GM18505 (cell line): Measurements from ENCODE around the gene NAA16.

ENCODE experiments used
- ATAC-seq: cut with Tn5 transposase; IDR thresholded peaks from one replicate; pipeline ENCODE4 v1.9.1; 2021; ENCODE audit not compliant: unreplicated experiment
- POLR2A ChIP-seq: IDR thresholded peaks from 4 replicates; pipeline ENCODE4 v1.6.1; 2011; ENCODE audit warnings: borderline replicate concordance; ENCODE audit not compliant: insufficient read depth, insufficient read length; ENCODE audit errors: extremely low read depth

Gene NAA16

GRCh38 chr13:41388143-41388881 lies 77.2 kb downstream of the NAA16 start:
- no peak for TF ChIP-seq POLR2A
- ATAC-seq = no peak

- TF ChIP-seq POLR2A = no peak
- ATAC-seq = no peak
Observed at GRCh38 chr13:41389580-41389979, 78.5 kb downstream of the NAA16 start.

- ATAC-seq = no peak
- no peak for TF ChIP-seq POLR2A
Observed at GRCh38 chr13:41394166-41394565, 83.1 kb downstream of the NAA16 start.

GRCh38 chr13:41398494-41399170 lies 87.6 kb downstream of the NAA16 start:
- ATAC-seq = no peak
- no peak for TF ChIP-seq POLR2A

GRCh38 chr13:41401366-41401765 lies 90.3 kb downstream of the NAA16 start:
- no peak for ATAC-seq
- no peak for TF ChIP-seq POLR2A

- no peak for ATAC-seq
- no peak for TF ChIP-seq POLR2A
Observed at GRCh38 chr13:41402691-41403511, 91.8 kb downstream of the NAA16 start.

- TF ChIP-seq POLR2A = no peak
- no peak for ATAC-seq
Observed at GRCh38 chr13:41403983-41404382, 92.9 kb downstream of the NAA16 start.

GRCh38 chr13:41405367-41405766 lies 94.3 kb downstream of the NAA16 start:
- no peak for TF ChIP-seq POLR2A
- ATAC-seq = no peak

- TF ChIP-seq POLR2A = no peak
- ATAC-seq = no peak
Observed at GRCh38 chr13:41407380-41407779, 96.3 kb downstream of the NAA16 start.

GRCh38 chr13:41408121-41408520 lies 97.1 kb downstream of the NAA16 start:
- ATAC-seq = no peak
- TF ChIP-seq POLR2A = no peak

GRCh38 chr13:41408746-41409145 lies 97.7 kb downstream of the NAA16 start:
- TF ChIP-seq POLR2A = no peak
- ATAC-seq = no peak

GRCh38 chr13:41409611-41410010 lies 98.5 kb downstream of the NAA16 start:
- no peak for TF ChIP-seq POLR2A
- ATAC-seq = no peak

- TF ChIP-seq POLR2A = no peak
- no peak for ATAC-seq
Observed at GRCh38 chr13:41411060-41411459, 100.0 kb downstream of the NAA16 start.
